ACC112 (cell line): ENCODE results near the gene HOXA10.

ENCODE experiments used
- H2AFZ ChIP-seq: fragments of 200-600 bp; sonication (generic); one replicate; pipeline ENCODE4 v1.6.0; 2017; ENCODE audit warnings: antibody characterized with exemption, low read length; ENCODE audit not compliant: unreplicated experiment
- H3K27ac ChIP-seq: fragments of 200-600 bp; sonication (generic); 2 replicates; pipeline ENCODE4 v1.5.1; 2014; ENCODE audit warnings: low read depth, mild to moderate bottlenecking, antibody characterized with exemption, low read length, moderate library complexity
- H3K27me3 ChIP-seq: fragments of 200-600 bp; sonication (generic); 2 replicates; pipeline ENCODE4 v1.6.1; 2014; ENCODE audit warnings: mild to moderate bottlenecking, antibody characterized with exemption, low read length, moderate library complexity, mixed read lengths; ENCODE audit not compliant: insufficient read depth
- H3K36me3 ChIP-seq: fragments of 200-600 bp; sonication (generic); 2 replicates; pipeline ENCODE4 v1.6.1; 2016; ENCODE audit warnings: mild to moderate bottlenecking, antibody characterized with exemption, low read length, moderate library complexity, mixed read lengths; ENCODE audit not compliant: insufficient read depth
- H3K4me1 ChIP-seq: fragments of 200-600 bp; sonication (generic); one replicate; pipeline ENCODE4 v1.6.1; 2016; ENCODE audit warnings: low read length, mixed read lengths; ENCODE audit not compliant: insufficient read depth, unreplicated experiment, control insufficient read depth
- H3K4me3 ChIP-seq: fragments of 200-600 bp; sonication (generic); 2 replicates; pipeline ENCODE4 v1.5.1; 2014; ENCODE audit warnings: mild to moderate bottlenecking, low read depth, low read length
- H3K79me2 ChIP-seq: fragments of 200-600 bp; sonication (generic); one replicate; pipeline ENCODE4 v1.6.0; 2016; ENCODE audit warnings: low read length; ENCODE audit not compliant: control insufficient read depth, unreplicated experiment, insufficient read depth

Gene HOXA10

DNA sequence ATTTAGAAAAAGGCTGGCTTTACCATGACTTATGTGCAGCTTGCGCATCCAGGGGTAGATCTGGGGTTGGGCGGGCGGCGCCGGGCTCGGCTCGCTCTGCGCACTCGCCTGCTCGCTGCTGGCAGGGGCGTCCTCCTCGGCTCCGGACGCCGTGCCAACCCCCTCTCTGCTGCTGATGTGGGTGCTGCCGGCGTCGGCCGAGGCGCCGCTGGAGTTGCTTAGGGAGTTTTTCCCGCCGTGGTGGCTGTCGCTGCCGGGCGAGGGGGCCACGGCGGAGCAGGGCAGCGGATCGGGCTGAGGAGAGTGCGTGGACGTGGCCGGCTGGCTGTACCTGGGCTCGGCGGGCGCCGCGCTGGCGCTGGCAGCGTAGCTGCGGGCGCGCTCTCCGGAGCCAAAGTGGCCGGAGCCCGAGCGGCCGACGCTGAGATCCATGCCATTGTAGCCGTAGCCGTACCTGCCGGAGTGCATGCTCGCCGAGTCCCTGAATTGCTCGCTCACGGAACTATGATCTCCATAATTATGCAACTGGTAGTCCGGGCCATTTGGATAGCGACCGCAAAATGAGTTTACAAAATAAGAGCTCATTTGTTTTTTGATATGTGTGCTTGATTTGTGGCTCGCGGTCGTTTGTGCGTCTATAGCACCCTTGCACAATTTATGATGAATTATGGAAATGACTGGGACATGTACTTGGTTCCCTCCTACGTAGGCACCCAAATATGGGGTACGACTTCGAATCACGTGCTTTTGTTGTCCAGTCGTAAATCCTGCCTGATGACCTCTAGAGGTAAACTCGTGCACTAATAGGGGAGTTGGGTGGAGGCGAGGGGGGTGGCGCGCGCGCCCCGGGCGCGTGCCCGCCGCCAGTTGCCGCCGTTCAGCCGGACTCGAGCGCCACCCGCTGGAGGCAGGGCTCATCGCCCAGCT lies 30.8 kb downstream of the HOXA10 start, which contains the start of gene HOXA5:
Gene HOXA5, minus strand, starts transcription at position 659 of the 927 bp plus-strand sequence. Its CDS starts 74 bp downstream, at position 585.
- Histone ChIP-seq H2AFZ (peak within 1 kb of the TSS; percentile 12), H3K36me3 (no peaks in the 10 kb centered on the region), H3K4me3 (peak within 1 kb of the TSS; percentile 62), H3K27ac (no peak within 1 kb of the TSS), H3K27me3 (peaks cover 100% of the 10 kb centered on the region), H3K4me1 (no peaks in the 10 kb centered on the region), H3K79me2 (no peaks in the 10 kb centered on the region)

DNA sequence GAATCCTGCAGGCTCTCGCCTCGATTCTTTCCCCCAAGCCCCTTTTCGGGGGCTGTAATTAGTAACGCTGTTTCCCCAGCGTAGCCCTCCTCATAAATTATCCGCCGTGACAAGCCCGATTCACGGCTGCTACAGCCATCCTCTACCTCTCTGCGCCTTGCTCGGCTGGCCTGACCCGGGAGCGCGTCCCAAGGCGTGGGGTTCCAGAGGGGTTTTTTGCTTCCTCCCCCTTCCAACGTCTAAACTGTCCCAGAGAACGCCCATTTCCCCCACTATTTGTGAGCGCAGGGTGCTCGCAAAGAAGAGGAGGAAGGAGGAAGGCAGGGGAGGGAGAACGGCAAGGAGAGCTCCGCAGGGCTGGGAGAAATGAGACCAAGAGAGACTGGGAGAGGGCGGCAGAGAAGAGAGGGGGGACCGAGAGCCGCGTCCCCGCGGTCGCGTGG lies 31.5 kb downstream of the HOXA10 start:
- no peak overlapping the region for H3K27ac ChIP-seq
- peak overlapping the region; percentile 12 for H2AFZ ChIP-seq
- H3K36me3 ChIP-seq: no peaks in the 10 kb centered on the region
- H3K4me1 ChIP-seq: no peaks in the 10 kb centered on the region
- H3K79me2 ChIP-seq: no peaks in the 10 kb centered on the region
- H3K27me3 ChIP-seq: peaks cover 100% of the 10 kb centered on the region
- peak overlapping the region; percentile 62 for H3K4me3 ChIP-seq

DNA sequence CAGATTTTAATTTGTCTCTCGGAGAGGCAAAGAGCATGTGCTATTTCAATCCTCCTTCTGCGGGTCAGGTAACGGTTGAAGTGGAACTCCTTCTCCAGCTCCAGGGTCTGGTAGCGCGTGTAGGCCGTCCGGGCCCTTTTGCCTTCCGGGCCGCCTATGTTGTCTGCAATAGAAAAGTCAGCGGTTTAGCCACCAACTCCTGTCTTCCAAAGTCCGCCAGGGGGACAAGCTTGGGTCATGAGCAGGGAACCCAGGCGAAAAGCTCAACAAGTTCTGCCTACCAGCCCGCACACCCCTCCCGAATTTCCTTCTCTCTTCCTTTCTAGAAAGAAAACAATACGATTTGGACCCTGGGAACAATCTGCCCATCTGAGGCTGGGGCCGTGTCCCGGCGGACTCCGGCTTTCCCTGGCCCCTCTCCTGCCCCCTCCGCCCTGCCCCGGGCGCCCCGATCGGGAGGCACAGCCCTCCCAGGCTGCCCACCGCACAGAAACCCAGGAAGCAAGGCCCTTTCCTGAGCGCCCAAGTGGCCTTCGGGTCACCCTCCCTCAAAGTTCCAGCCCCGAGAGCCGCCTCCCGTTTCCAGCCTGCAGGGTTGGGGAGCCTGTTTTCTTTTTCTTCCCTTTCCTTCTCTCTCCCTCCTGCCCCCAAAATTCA lies 32.1 kb downstream of the HOXA10 start:
- H3K79me2 ChIP-seq: no peaks in the 10 kb centered on the region
- H2AFZ ChIP-seq: no peak overlapping the region
- peaks cover 100% of the 10 kb centered on the region for H3K27me3 ChIP-seq

GRCh38 chr7:27141137-27141922 lies 32.8 kb downstream of the HOXA10 start:
- Histone ChIP-seq H3K27ac (no peak overlapping the region), H3K4me1 (no peaks in the 10 kb centered on the region), H2AFZ (no peak overlapping the region), H3K36me3 (no peaks in the 10 kb centered on the region), H3K27me3 (peaks cover 99% of the 10 kb centered on the region), H3K79me2 (no peaks in the 10 kb centered on the region), H3K4me3 (no peak overlapping the region)

More for the DNA sequence above, 32.1 kb downstream of the HOXA10 start:
- no peaks in the 10 kb centered on the region for H3K4me1 ChIP-seq
- H3K4me3 ChIP-seq: peak overlapping the region; percentile 62
- no peak overlapping the region for H3K27ac ChIP-seq
- H3K36me3 ChIP-seq: no peaks in the 10 kb centered on the region

DNA sequence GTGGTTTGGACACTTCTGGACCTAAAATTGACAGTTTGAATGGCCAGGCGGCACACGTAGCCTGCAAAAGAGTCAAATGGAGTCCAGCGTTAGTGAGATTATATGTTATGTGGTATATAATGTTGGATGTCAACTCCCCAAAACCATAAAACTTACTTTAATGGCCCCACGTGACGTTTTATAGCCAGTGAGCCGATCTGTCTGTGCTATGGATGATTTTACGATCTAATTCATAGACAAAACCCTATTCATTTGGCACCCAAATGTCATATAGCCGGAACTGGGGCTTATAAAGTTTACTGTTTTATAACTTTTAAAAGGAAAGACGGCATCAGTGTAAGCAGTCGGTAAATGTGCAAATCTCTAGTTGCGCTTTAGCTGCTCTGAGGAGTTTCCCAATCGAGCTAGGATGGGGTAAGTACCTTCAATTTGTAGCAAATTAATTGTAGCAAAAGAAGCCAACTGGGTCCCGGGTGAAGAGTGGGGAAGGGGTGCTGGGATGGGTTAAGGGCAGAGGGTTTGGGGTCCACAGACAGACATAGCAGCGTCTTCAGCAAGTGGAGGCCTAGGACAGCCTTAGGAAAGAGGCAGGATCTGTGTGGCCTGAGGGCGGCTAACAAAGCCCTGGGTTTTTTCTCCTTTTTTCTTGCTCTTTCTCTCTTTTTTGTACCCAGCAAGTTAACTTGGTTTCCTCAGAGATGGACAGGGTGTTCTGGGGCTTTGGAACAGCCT lies 33.8 kb downstream of the HOXA10 start:
- peaks cover 99% of the 10 kb centered on the region for H3K27me3 ChIP-seq
- no peak overlapping the region for H2AFZ ChIP-seq
- H3K4me1 ChIP-seq: peaks cover 8% of the 10 kb centered on the region
- H3K27ac ChIP-seq: no peak overlapping the region
- no peaks in the 10 kb centered on the region for H3K79me2 ChIP-seq
- no peak overlapping the region for H3K4me3 ChIP-seq
- no peaks in the 10 kb centered on the region for H3K36me3 ChIP-seq

GRCh38 chr7:27139334-27140125 lies 34.6 kb downstream of the HOXA10 start:
- peaks cover 99% of the 10 kb centered on the region for H3K27me3 ChIP-seq
- H3K4me3 ChIP-seq: no peak overlapping the region

DNA sequence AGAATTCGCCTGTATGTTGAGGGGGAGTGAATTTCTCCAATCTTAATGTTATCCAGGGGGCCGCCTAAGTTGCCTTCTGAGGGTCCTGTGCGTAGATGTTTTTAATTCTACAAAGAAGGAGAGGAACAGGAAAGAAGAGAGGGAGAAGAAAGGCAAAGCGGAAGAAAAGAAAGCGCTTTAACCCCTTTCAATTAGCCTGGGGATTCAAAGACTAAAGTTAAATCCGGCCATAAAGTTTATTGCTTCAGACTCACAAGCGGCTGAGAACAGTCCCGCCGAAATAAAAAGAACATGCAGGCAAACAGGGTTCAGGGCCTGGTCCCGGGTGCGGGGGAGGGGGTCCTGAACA lies 35.2 kb downstream of the HOXA10 start:
- H3K36me3 ChIP-seq: no peaks in the 10 kb centered on the region
- peaks cover 8% of the 10 kb centered on the region for H3K4me1 ChIP-seq
- no peak overlapping the region for H3K27ac ChIP-seq
- peaks cover 99% of the 10 kb centered on the region for H3K27me3 ChIP-seq
- H3K4me3 ChIP-seq: no peak overlapping the region
- no peaks in the 10 kb centered on the region for H3K79me2 ChIP-seq
- H2AFZ ChIP-seq: no peak overlapping the region

More at GRCh38 chr7:27139334-27140125, 34.6 kb downstream of the HOXA10 start:
- H3K79me2 ChIP-seq: no peaks in the 10 kb centered on the region
- no peak overlapping the region for H3K27ac ChIP-seq
- no peak overlapping the region for H2AFZ ChIP-seq
- H3K4me1 ChIP-seq: peaks cover 8% of the 10 kb centered on the region
- H3K36me3 ChIP-seq: no peaks in the 10 kb centered on the region

DNA sequence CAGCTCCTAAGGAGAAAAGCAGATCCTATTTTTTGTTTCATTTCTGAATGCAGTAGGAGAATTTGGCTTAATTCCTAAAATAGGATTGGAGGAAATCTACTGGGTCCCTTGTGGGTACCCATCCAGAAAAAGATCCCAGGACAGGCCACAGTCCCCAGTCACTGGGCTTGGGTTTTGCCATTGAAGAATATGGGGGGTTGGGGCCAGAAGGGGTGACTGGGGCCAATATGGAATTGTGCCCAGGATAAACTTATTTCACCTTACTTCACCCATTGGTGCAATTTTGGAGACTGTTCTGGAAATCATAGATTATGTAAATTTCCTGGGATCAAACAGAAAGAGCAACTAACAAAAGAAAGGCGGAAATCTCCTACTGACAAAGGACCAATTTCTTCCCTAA lies 35.6 kb downstream of the HOXA10 start:
- H3K79me2 ChIP-seq: no peaks in the 10 kb centered on the region
- no peaks in the 10 kb centered on the region for H3K36me3 ChIP-seq
- peaks cover 8% of the 10 kb centered on the region for H3K4me1 ChIP-seq
- peaks cover 99% of the 10 kb centered on the region for H3K27me3 ChIP-seq
- H2AFZ ChIP-seq: no peak overlapping the region
- no peak overlapping the region for H3K4me3 ChIP-seq
- no peak overlapping the region for H3K27ac ChIP-seq

GRCh38 chr7:27137640-27138315 lies 36.3 kb downstream of the HOXA10 start:
- Histone ChIP-seq H3K27ac (no peak overlapping the region), H2AFZ (no peak overlapping the region), H3K27me3 (peaks cover 99% of the 10 kb centered on the region), H3K36me3 (no peaks in the 10 kb centered on the region), H3K79me2 (no peaks in the 10 kb centered on the region), H3K4me1 (peaks cover 8% of the 10 kb centered on the region), H3K4me3 (no peak overlapping the region)
